GM11168 (cell line): ENCODE results near the gene SDHB.
"Not testable (repeated sequence)": the region's sequence is repeated elsewhere in the genome, so short reads cannot be mapped to it uniquely, and the experiment has no call there.

Experiments used
- in situ Hi-C: fragments of 300-500 bp; cut with MboI; formaldehyde crosslinking; loops from one replicate; pipeline ENCODE4 v1.12.0; 2022; ENCODE audit warnings: low sequenced_read_pairs; ENCODE audit not compliant: unreplicated experiment

The SDHB gene

GRCh38 chr1:17078991-17079868 lies 25.4 kb upstream of the SDHB start:
- in situ Hi-C loops = no loop called here

DNA sequence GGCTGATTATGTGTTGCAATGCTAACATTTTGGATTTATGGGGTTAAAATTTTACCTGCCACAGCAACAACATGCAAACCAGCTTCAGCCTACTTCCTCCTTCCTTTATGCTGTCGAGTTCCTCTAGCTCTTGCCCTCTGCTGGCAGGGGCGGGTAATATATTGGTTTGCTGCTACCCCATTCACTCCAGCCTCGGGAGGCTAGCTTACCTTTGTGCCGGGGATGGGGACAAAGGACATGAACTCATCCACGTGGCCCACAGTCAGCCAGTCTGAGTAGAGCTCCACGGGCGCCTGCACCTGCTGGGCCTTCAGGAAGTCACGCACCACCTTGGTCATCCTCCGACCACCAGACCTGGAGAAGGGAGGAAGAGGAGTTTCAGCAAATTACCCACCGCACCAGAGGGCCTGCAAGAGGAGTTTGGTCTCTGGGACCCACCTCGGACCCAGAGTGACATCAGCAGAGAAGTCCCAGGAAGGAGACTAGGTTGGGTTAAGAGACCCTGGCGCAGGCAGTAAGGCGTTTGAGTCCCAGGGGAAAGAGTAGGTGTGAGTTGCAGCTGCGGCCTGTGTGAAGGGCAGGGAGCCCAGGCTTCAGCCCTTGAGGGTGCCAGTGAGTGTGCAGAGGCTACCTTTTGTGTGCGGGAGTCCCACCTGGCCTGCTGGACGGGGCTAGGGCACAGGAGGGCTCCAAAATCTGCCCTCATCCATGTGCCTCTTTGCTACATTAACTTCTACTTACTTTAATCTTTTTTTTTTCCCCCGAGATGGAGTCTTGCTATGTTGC lies 21.8 kb upstream of the SDHB start:
- in situ Hi-C loops = no loop called here

GRCh38 chr1:17071794-17072193 lies 18.0 kb upstream of the SDHB start:
- in situ Hi-C loops = no loop called here

GRCh38 chr1:17070163-17070525 lies 16.3 kb upstream of the SDHB start:
- in situ Hi-C loops = no loop called here

GRCh38 chr1:17069452-17070162 lies 15.8 kb upstream of the SDHB start:
- in situ Hi-C loops = no loop called here

DNA sequence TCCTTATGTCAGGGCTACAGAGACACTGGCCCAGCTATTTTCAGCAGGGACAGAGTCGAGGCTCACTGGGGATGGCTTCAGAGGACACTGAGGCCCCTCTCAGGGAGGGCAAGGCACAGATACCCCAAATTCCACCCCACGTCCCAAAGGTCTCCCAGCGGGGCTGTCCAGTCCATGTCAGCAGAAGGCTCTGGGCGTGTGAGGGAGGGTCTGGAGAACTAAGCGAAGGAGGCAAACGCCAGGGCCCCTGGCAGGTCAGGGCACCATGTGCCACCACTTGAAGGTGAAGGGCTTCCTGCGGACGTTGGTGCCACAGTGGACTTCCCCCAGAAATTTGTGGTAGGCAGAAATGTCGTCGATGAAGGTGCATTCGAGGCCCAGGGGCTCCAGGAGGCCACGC lies 15.0 kb upstream of the SDHB start:
- in situ Hi-C loops = no loop called here

- in situ Hi-C loops = no loop called here
Observed at GRCh38 chr1:17067465-17068240, 13.8 kb upstream of the SDHB start.

- in situ Hi-C loops = no loop called here
Observed at GRCh38 chr1:17067069-17067426, 13.2 kb upstream of the SDHB start.

DNA sequence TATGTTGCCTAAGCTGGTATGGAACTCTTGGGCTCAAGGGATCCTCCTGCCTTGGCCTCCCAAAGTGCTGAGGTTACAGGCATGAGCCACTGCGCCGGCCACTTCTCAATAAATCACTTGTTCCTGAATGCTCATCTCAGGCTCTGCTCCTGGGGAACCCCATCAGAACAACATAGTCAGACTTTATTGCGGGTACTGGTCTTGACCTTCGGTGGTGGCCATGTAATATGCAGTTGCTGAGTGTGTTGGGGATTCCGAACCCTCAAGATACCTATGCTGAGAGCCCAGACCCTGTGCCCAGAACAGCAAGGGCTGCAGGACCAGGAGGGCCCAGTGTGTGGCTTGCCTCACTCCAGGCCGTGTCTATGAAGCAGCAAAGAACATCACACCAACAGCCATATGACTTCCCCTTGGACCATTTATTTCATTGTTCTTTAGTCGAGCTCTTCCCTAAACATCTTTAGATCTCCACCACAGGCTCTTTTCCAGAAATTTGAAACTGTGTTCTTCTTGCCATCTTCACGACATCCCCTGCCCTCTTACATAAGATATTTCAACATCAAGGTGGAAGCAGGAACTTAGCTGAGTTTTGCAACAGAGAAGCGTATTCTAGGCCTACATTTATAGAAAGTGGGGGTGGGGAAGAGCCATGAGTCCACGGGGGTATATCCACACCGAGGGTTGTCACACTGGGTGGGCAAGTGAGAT lies 12.7 kb upstream of the SDHB start:
- in situ Hi-C loops = no loop called here

DNA sequence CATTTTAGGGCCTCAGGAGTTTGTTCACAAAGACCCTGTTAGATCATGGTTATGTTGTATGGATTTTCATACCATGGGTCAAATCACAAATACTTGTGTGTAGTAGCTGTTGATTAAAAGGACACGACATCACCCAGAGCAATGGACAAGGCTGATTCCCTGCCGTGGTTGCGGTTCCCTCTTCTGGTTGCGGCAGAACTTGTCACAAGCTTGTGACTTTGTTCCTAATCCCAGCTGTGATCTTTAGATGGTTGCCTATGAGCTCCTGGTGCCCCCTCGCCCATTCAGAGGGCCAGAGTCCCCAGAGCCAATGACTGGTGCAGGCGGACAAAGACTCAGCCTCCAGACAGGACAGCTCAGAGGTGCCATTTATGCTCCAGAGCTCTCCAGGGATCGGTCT lies 11.8 kb upstream of the SDHB start:
- in situ Hi-C loops = no loop called here

DNA sequence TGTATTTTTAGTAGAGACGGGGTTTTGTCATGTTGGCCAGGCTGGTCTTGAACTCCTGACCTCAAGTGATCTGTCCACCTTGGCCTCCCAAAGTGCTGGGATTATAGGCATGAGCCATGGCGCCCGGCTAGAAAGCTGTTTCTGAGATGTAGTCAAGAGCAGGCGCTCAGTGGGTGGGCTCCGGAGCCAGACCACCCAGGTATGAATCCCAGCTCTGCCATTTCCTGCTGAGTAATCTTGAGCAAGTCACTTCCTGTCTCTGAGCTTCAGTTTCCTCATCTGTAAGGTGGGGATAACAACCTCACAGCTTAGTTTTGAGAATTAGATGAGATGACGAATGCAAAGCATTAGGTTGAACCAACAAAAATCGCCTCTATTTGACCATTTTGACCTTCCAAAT lies 8.9 kb upstream of the SDHB start:
- in situ Hi-C loops = not testable (repeated sequence)

DNA sequence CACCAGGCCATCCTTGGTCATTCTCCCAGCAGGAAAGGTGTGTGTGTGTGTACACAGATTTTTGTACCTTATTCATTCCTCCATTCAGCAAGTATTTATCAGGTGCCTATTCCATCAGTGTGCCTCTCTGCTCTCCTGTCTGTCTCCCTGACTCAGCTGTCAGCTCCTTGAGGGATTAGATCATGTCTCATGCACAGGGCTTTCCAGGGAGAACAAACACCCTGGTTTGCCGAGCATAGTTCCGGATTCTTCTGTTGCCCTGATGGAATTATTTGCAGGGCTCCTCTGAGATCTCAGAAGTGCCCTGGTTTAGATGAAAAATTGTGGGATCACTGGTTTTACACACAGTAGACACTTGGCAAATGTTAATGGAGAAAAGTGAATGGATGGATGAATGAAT lies 8.1 kb upstream of the SDHB start:
- in situ Hi-C loops = no loop called here

- in situ Hi-C loops = no loop called here
Observed at GRCh38 chr1:17061486-17061885, 7.7 kb upstream of the SDHB start.

DNA sequence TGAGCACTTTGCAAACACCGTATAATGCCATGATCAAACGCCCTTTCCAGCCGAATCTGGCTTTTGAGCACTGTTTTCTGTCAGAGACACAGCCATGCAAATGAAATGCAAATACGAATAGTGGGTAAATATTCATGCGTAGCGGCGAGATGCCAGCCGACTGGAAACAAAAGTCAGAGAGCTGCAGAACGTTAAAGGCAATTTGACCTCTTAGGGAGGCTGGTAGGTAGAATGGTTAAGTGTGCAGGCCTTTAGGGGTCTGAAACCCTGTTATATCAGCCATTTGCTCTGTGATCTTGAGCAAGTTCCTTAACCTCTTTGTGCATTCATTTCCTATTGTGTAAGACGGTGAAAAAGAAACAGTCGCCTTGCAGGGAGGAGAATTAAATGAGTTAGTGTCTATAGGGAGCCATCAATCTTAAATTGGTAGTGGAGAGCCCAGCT lies 6.5 kb upstream of the SDHB start:
- in situ Hi-C loops = no loop called here

DNA sequence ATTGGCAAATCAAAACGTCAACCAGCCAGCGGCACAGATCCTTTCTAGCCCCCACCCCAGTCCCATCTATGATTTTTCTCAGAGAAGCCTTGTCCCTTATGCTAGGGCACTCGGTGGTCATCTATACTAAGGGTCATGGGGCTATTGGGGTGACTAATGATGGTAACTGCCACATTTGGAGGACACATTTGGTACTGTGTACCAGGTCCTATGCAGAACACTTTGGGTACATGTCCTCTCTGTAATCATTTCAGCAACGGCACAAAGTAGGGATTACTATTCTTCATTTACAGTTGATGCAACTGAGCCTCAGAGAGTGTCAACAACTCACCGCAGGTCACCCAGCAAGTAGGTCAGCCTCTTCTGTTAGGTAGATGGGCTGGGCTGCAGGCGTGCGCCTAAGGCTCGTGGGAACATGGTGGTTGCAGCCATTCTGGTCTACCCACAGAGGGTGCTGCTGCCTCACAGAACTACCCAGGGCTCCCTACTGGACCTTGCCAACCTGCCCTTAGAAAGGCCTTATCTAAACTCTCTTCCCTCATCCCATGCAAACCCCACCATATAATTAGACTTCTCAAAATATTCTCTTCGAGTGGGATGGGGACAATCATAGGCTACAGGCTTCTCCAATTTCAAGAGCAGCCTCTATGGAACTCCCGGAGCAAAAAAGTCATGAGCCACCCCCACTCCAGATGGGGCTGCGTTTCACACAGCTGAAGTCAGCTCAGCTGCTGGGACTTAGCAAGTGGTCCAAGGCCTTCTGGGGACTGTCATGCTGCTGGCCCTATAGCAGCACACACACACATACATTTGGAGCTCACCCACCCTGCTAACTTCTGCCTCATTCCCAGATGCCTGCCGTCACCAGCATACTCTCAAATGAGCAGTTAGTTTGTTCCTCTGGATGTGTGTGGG lies 5.8 kb upstream of the SDHB start:
- in situ Hi-C loops = no loop called here

GRCh38 chr1:17056551-17056950 lies 2.7 kb upstream of the SDHB start:
- in situ Hi-C loops = no loop called here

DNA sequence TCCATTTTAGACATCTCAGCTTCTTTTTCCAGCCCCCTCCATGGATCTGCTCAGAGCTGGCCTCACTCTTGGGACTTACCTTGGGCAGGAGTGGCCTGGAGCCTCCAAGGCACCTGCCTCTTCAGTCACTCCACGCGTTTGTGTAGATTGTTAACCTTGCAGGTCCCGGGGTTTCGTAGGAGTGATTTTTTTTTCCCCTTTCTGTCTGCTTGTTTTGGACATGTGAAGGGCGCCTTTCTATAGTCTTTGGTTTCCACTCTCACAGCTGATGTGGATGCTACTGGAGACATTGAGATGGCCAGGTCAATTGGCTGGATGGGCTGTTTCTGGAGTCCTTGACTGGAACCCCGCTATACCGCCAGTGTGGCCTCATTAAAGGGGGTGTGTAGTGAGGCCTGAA lies 2.0 kb upstream of the SDHB start:
- in situ Hi-C loops = no loop called here

DNA sequence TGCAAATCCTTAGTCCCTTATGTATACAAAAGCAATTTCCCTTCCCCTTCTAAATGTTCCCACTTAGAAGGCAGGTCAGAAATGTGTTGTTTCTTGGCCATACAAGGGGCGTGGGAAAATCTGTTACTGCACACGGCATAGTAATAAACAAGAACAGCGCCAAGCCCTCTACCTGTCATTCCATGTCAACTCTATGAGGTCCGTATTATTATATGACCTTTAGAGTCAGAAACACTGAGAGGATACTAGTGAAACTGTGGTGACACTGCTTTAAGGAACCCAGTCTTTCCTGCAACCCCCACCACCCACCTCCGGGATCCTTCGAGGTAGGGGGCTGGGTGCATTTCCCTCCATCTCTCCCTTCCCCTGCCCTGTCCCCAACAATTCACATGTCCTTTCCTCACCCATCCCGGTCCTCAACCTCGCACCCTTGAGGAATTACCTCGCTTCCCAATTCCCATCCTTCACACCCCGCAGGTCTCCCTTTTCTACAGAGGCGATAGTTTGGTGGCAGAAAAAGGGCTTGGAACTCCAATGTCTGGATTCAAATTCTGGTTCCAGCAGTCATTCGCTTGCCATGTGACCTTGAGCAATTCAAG lies 647 bp downstream of the SDHB start:
- in situ Hi-C loops = no loop called here
